GM12891 (cell line): ENCODE data around the gene C11orf97.

Experiments
- POLR2A ChIP-seq: IDR thresholded peaks from 2 replicates; pipeline ENCODE4 v1.6.1; 2011; ENCODE audit warnings: low read depth, low read length, control low read depth
- POLR2AphosphoS5 ChIP-seq: IDR thresholded peaks from 2 replicates; pipeline ENCODE4 v1.6.1; 2011; ENCODE audit warnings: low read depth, low read length, control low read depth

DNA sequence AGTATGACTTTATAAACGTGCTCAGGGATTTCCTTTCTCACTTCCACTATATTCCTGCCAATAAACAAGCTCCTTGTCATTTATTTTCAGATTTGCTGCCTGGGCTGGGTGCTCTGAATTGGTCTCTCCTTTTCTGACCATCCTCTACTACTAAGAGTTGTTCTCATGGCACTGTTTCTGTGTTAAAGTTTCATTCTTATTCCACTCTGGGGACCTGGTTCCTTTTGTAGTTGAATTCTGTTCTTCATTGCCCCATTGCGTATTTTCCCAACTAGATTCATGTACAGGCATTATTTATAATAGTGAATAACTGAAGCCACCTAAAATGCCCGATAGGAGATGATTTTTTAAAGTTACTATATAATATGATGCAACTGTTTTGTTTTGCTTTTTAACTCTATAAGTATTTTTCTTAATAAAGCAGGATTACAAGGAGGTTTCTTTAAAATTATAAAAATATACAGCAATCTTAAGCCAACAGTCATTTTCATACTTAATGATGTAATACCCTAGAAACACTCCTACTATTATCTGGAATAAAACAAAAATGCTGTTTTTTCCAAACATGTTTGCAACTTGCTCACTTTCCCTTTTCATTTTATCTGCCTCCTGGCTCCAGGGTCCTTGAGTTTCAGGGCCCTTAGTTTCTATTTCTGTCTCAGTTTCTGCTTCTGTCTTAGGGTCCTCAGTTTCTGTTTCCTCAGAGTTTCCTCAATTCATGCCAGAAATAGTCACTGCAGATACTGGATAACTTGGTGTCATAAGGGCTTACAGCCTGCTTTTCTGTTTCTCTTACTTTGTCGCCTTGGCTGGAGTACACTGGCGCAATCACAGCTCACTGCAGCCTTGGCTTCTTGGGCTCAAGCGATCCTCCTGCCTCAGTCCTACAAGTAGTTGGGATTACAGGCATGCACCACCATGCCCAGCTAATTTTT, 21.7 kb downstream of the C11orf97 start:
- TF ChIP-seq POLR2AphosphoS5 (no peak), POLR2A (no peak)
